ENCODE results near the gene PPIL6. TPM values are rescaled to one million over a fixed set of nuclear protein-coding genes. Genes with fewer than 3 reads are reported as not detected.

The PPIL6 gene
- total RNA-seq, 1 experiment from 2014 or later = 3.9 TPM

DNA sequence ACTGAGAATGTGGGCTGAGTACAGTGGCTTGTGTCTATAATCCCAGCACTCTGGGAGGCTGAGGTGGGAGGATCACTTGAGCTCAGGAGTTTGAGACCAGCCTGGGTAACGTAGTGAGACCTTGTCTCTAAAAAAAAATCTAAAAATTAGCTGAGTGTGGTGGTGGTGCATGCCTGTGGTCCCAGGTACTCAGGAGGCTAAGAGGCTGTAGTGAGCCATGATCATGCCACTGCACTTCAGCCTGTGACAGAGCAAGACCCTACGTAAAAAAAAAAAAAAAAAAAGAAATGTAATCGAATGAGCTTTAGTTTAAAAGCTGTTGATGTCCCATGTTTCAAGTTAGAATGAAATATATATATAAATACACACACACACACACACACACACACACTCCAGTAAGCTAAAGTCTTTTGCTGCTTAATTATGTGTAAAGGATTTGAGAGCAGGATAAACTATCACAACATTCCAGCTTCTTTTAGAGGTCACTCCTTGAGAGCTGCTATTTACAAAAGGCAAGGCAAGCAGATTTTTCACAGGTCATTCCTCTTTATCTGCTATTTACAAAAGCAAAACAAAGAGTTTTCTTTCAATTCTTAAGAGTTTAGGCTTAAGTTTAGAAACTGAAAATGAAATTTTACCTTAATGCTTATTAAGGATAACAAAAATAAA, 19.9 kb upstream of the PPIL6 start:
- CTCF ChIA-PET = interaction anchor here (0.6 kb wide), 1 partner anchor 231 kb away, joined by 4 read pairs; the partner anchor contains the start of genes AK9 and FIG4

DNA sequence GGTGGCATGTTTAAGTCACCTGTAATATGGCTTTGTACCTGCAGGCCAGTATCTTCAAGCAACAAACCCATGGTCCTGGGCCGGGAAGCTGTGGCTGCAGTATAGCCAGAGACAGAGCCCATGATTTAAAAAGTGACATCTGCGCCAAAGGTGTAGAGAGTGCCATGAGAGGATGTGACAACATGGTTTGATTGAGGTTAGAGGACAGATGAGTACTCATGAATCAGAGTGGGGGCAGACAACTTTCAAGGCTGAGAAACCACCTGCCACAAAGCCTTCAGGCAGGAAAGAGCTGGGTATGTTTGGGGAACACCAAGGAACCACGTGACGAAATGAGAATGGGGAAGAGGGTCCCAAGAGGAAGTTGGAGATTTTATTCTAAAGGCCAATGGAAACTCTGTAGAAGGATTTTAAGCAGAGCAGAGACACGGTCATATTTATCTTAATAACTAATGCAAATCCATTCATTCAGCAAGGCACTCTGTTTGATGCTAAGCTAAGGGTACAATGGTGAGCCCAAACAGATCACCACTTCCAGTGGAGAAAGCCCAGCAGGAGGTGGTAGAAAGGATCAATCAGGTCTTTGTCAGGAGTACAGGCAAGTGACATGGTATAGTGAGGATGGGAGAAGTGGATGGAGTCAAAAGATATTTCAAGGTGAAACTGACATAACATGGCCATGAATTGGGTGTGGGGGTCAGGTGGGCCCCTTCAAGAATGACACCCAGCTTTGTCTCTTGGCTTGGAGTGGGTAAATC, 18.5 kb upstream of the PPIL6 start:
- peaks cover 18% of the 10 kb centered on the region for H3K4me1 Mint-ChIP-seq (ENCODE audit: insufficient read depth, unreplicated experiment)
- intact Hi-C loops (cut with micrococcal nuclease) = loop anchor here (5.0 kb wide), 1 partner anchor 77 kb away; the partner anchor contains the start of gene CD164
- no peak overlapping the region for H3K27ac Mint-ChIP-seq (ENCODE audit: low read depth, unreplicated experiment)
- ChIA-PET POLR2A (interaction anchor here (1.7 to 3.2 kb wide), 2 partner anchors 14 to 18 kb away, joined by 5 to 8 read pairs; partner anchors contain the start of genes PPIL6 and SMPD2), CTCF (interaction anchor here (0.6 kb wide), 1 partner anchor 290 kb away, joined by 3 read pairs; no protein-coding TSS in a partner anchor)
- BruUV-seq (replicated peaks) = no TSS peak
- no peak overlapping the region for H3K4me3 Mint-ChIP-seq (ENCODE audit: unreplicated experiment)
- TF ChIP-seq, protein P1, sequence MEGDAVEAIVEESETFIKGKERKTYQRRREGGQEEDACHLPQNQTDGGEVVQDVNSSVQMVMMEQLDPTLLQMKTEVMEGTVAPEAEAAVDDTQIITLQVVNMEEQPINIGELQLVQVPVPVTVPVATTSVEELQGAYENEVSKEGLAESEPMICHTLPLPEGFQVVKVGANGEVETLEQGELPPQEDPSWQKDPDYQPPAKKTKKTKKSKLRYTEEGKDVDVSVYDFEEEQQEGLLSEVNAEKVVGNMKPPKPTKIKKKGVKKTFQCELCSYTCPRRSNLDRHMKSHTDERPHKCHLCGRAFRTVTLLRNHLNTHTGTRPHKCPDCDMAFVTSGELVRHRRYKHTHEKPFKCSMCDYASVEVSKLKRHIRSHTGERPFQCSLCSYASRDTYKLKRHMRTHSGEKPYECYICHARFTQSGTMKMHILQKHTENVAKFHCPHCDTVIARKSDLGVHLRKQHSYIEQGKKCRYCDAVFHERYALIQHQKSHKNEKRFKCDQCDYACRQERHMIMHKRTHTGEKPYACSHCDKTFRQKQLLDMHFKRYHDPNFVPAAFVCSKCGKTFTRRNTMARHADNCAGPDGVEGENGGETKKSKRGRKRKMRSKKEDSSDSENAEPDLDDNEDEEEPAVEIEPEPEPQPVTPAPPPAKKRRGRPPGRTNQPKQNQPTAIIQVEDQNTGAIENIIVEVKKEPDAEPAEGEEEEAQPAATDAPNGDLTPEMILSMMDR (IDR thresholded peaks at IDR 0.05; ENCODE audit: unreplicated experiment) = no peak
- no peaks in the 10 kb centered on the region for H3K9me3 Mint-ChIP-seq (ENCODE audit: unreplicated experiment)
- H3K27me3 Mint-ChIP-seq (ENCODE audit: insufficient read depth, unreplicated experiment) = no peaks in the 10 kb centered on the region
- peaks cover 23% of the 10 kb centered on the region for H3K36me3 Mint-ChIP-seq (ENCODE audit: insufficient read depth, unreplicated experiment)
- DNase-seq (ENCODE audit: unreplicated experiment) = no peak

More for the DNA sequence above, 19.9 kb upstream of the PPIL6 start:
- intact Hi-C loops (cut with micrococcal nuclease) = no loop called here
- Mint-ChIP-seq H3K4me1 (ENCODE audit: insufficient read depth, unreplicated experiment) (peaks cover 18% of the 10 kb centered on the region), H3K4me3 (ENCODE audit: unreplicated experiment) (no peak overlapping the region), H3K27ac (ENCODE audit: low read depth, unreplicated experiment) (no peak overlapping the region), H3K27me3 (ENCODE audit: insufficient read depth, unreplicated experiment) (no peaks in the 10 kb centered on the region), H3K36me3 (ENCODE audit: insufficient read depth, unreplicated experiment) (peaks cover 37% of the 10 kb centered on the region), H3K9me3 (ENCODE audit: unreplicated experiment) (no peaks in the 10 kb centered on the region)
- TF ChIP-seq, protein P1 (IDR thresholded peaks at IDR 0.05; ENCODE audit: unreplicated experiment) = no peak
- no peak for DNase-seq (ENCODE audit: unreplicated experiment)
- no TSS peak for BruUV-seq (replicated peaks)
- POLR2A ChIA-PET = interaction anchor here (1.5 to 3.2 kb wide), 3 partner anchors 12 to 78 kb away, joined by 3 to 10 read pairs (median 8); partner anchors contain the start of genes CD164, PPIL6 and SMPD2

DNA sequence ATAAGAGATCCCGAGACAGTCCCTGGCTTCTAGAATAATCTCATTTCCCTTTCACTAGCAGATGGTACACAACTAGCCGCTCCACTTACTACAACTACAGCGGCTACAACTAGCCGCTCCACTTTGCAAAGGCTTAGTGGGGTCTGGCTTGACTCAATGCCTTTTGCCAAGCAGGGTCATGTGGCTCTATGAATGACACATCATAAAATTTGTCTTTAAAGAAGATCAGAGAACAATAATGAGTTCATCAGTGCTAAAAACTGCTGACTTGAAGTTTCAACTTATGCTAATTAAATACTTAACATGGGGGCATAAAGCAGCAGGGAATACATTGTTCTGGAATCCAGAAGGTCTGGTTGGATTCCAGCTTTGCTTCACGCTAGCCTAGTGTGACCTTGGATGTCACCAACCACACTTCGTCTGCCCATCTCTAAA, 17.2 kb upstream of the PPIL6 start:
- Mint-ChIP-seq H3K36me3 (ENCODE audit: insufficient read depth, unreplicated experiment) (peaks cover 16% of the 10 kb centered on the region), H3K4me3 (ENCODE audit: unreplicated experiment) (no peak overlapping the region), H3K9me3 (ENCODE audit: unreplicated experiment) (no peaks in the 10 kb centered on the region), H3K27me3 (ENCODE audit: insufficient read depth, unreplicated experiment) (no peaks in the 10 kb centered on the region), H3K27ac (ENCODE audit: low read depth, unreplicated experiment) (no peak overlapping the region), H3K4me1 (ENCODE audit: insufficient read depth, unreplicated experiment) (peaks cover 18% of the 10 kb centered on the region)
- intact Hi-C loops (cut with micrococcal nuclease) = loop anchor here (5.0 kb wide), 1 partner anchor 75 kb away; the partner anchor contains the start of gene CD164
- POLR2A ChIA-PET = interaction anchor here (1.2 to 4.8 kb wide), 2 partner anchors 15 to 74 kb away, joined by 3 to 20 read pairs; partner anchors contain the start of genes PPIL6 and SMPD2
- TF ChIP-seq, protein P1 (IDR thresholded peaks at IDR 0.05; ENCODE audit: unreplicated experiment) = no peak
- no peak for DNase-seq (ENCODE audit: unreplicated experiment)
- no TSS peak for BruUV-seq (replicated peaks)
- CTCF ChIA-PET = interaction anchor here (0.9 to 1.9 kb wide), 3 partner anchors 13 to 24 kb away, joined by 3 to 7 read pairs (median 4); no protein-coding TSS in a partner anchor

Measured in MCF 10A (cell line).